Ovary (tissue), 9 donors: ENCODE results near the gene SEC14L1. TPM values are rescaled to one million over a fixed set of nuclear protein-coding genes. Genes with fewer than 3 reads are reported as not detected.

Experiments used
- DNase-seq, 5 donors: peaks; one replicate each; pipeline ENCODE4 v3.0.0-alpha.2; 2019 to 2020
- H3K27ac ChIP-seq, 2 donors: fragments of 200-600 bp; one replicate each; pipeline versions ENCODE4 v1.5.1 to v1.8.0; 2019 to 2022
- H3K27me3 ChIP-seq: fragments of 200-600 bp; one replicate; pipeline ENCODE4 v1.8.0; 2022
- H3K36me3 ChIP-seq: fragments of 200-600 bp; sonication (generic); one replicate; pipeline ENCODE4 v1.5.1; 2019
- H3K4me1 ChIP-seq: one replicate; pipeline ENCODE4 v1.8.1; 2013; ENCODE audit warnings: mild to moderate bottlenecking, moderate library complexity; ENCODE audit not compliant: insufficient read depth
- H3K4me3 ChIP-seq: fragments of 200-600 bp; sonication (generic); one replicate; pipeline ENCODE4 v1.5.1; 2017
- H3K9me3 ChIP-seq, 2 donors: fragments of 200-600 bp in 1 of 2; sonication (generic) in 1 of 2; one replicate each; pipeline versions ENCODE4 v1.5.1 to v1.8.1; 2013 to 2019; ENCODE audit warnings: mild to moderate bottlenecking in 1 of 2, moderate library complexity in 1 of 2
- EP300 ChIP-seq: sonication (generic); formaldehyde crosslinking; IDR thresholded peaks from one replicate; pipeline ENCODE4 v1.6.1; 2017; ENCODE audit warnings: antibody characterized with exemption
- POLR2A ChIP-seq: fragments of 450-650 bp; IDR thresholded peaks from one replicate; pipeline ENCODE4 v1.6.1; 2017; ENCODE audit warnings: antibody characterized with exemption, mild to moderate bottlenecking, moderate library complexity
- WGBS, 3 donors: extraction: QIAGEN DNeasy Blood & Tissue Kit in 1 of 3; methylation state at CpG; one replicate each; pipeline versions ENCODE4 v1.1.5 to v1.1.7; 2013 to 2017; 5-methylcytosine and 5-hydroxymethylcytosine counted together
- intact Hi-C, 4 donors: fragments of 100-400 bp; cut with DNase I; formaldehyde crosslinking; loops; one replicate each; pipeline versions ENCODE4 v1.11.0 to v1.15.1; 2022 to 2023
- polyA plus RNA-seq, 2 donors: library from polyadenylated mRNA; stranded (reverse); fragments of 200-250 nt in 1 of 2; fragments of 350-450 nt in 1 of 2; fragmentation: Illumina TruSeq in 1 of 2; extraction: RNeasy Lipid Tissue Mini Kit (QIAGEN cat#74804) in 1 of 2; gene quantifications; one replicate each; pipeline ENCODE4 v1.2.3, GENCODE V29; 2013 to 2014
- total RNA-seq, 7 donors: library from RNA; depleted of rRNA in 2 of 7; stranded (reverse); fragments of >200 nt in 2 of 7; fragmentation: NEBNext Ultra II Directional in 3 of 7; extraction: Animal tissue kit (Norgen Biotek cat#: 25700) in 3 of 7; gene quantifications; one replicate each; pipeline versions ENCODE4 v1.1.0 to v1.2.4, GENCODE V29; 2016 to 2023
- TF ChIP-seq, protein P1 (sequence below), 3 donors: fragments of 450-650 bp in 2 of 3; fragments of 200-600 bp in 1 of 3; IDR thresholded peaks; one replicate each; pipeline versions ENCODE4 v1.5.1 to v1.8.0; 2016 to 2022; ENCODE audit warnings: antibody characterized with exemption in 3 of 3, mild to moderate bottlenecking in 1 of 3
- donor health status: DM: no; HTN: no; CAD: no; lungs with moderate emphysema.
- donor health status: DM: no; HTN: no; CAD: no.
- donor health status: Bipolar disorder and iron deficiency.
- donor health status: DM: yes; HTN: yes; CAD: no.
- donor health status: DM: no; HTN: no; CAD: no.
- donor health status: DM: yes; HTN: yes; CAD: no.

Gene SEC14L1
- total and polyA plus RNA-seq, 9 donors: 29.1 to 78.7 (median 53.7) TPM

DNA sequence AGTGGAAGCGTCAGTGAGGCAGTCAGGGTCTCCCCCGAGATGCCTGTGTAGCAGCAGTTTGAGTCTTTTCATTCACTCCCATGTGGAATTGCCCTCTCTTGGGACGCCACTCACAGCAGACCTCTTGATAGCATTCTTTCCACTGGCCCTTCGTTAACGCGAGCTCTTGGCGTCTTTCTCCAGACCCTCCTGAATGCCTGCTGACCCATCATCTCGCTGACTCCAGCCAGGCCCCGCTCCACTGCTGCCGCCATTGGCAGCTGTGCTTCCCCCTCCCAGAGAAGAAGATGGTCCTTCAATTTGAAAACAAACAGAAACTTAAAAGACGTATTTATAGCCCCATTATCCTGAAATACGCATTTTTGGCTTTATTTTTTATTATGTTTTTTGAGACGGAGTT is 63.1 kb downstream of the SEC14L1 start:
- 82 to 86% (median 82%) methylated on average over 13 of the region's 13 CpGs for WGBS, 3 donors
- DNase-seq: no peak
- TF ChIP-seq EP300 (no peak), POLR2A (no peak)
- TF ChIP-seq, protein P1, sequence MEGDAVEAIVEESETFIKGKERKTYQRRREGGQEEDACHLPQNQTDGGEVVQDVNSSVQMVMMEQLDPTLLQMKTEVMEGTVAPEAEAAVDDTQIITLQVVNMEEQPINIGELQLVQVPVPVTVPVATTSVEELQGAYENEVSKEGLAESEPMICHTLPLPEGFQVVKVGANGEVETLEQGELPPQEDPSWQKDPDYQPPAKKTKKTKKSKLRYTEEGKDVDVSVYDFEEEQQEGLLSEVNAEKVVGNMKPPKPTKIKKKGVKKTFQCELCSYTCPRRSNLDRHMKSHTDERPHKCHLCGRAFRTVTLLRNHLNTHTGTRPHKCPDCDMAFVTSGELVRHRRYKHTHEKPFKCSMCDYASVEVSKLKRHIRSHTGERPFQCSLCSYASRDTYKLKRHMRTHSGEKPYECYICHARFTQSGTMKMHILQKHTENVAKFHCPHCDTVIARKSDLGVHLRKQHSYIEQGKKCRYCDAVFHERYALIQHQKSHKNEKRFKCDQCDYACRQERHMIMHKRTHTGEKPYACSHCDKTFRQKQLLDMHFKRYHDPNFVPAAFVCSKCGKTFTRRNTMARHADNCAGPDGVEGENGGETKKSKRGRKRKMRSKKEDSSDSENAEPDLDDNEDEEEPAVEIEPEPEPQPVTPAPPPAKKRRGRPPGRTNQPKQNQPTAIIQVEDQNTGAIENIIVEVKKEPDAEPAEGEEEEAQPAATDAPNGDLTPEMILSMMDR (IDR thresholded peaks at IDR 0.05): no peak
- intact Hi-C loops: no loop called here
- H3K4me3 ChIP-seq: no peak overlapping the region
- no peaks in the 10 kb centered on the region for H3K36me3 ChIP-seq
- no peak overlapping the region for H3K27ac ChIP-seq
- no peaks in the 10 kb centered on the region for H3K27me3 ChIP-seq
- H3K4me1 ChIP-seq: no peaks in the 10 kb centered on the region
- no peaks in the 10 kb centered on the region for H3K9me3 ChIP-seq

DNA sequence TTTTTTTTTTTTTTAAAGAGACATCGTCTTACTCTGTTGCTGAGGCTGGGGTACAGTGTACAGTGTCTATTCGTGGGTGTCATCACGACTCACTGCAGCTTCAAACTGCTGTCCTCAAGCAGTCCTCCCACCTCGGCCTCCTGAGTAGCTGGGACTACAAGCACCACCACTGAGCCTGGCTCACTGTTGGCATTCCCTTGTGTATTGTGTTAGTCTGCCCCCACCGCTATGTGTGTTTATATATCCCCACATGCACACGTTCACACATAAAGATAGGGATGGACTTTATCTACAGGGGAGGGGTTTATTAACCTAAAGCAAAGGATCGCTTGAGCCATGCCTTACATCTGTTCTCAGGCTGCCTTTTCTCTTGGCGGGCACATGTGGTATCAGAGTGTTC is 63.8 kb downstream of the SEC14L1 start:
- no peak for DNase-seq
- Histone ChIP-seq H3K4me3 (no peak overlapping the region), H3K4me1 (no peaks in the 10 kb centered on the region), H3K27ac (no peak overlapping the region), H3K9me3 (no peaks in the 10 kb centered on the region), H3K27me3 (no peaks in the 10 kb centered on the region), H3K36me3 (no peaks in the 10 kb centered on the region)
- TF ChIP-seq, protein P1 (IDR thresholded peaks at IDR 0.05): no peak
- TF ChIP-seq POLR2A: no peak
- no peak for TF ChIP-seq EP300
- intact Hi-C loops: no loop called here
- 76 to 81% (median 81%) methylated on average over 8 of the region's 8 CpGs for WGBS, 3 donors

DNA sequence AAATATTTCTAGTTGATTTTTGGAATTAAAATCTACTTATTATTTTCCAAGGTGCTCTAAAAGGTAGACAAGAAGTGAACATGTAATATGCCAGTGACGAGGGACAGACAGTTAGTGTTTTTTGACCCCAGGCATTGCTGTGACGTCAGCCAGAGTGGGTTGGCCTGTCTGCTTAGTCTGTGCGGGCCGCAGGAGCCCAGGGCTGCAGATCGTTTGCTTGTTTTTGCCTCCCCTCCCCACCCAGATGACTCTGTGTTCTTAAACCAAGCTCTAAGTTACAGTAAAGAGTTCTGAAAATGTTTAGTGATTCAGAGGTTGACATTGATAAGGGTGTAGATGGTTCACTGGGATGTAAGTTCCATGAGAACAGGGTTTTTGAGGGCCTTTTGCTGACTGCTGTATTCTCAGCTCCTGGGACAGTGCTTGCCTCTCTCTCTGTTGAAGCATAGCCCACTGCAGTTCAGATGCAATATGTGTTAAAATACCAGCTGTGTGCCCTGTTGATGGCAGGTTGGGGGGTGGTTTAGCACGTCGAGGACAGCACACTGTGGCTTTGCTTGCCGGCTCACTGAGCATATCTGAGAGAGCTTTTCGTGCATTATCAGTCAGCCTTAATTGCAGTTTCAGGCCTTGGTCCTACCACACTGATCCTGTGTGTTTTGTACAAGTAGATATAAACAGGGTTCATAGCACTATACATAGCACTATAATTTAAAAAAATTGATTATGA is 64.8 kb downstream of the SEC14L1 start:
- Histone ChIP-seq H3K4me3 (no peak overlapping the region), H3K27me3 (no peaks in the 10 kb centered on the region), H3K4me1 (no peaks in the 10 kb centered on the region), H3K9me3 (no peaks in the 10 kb centered on the region), H3K27ac (no peak overlapping the region), H3K36me3 (no peaks in the 10 kb centered on the region)
- WGBS, 3 donors: 76 to 84% (median 82%) methylated on average over 9 of the region's 9 CpGs
- TF ChIP-seq POLR2A (no peak), EP300 (no peak)
- TF ChIP-seq, protein P1 (IDR thresholded peaks at IDR 0.05): no peak
- intact Hi-C loops: loop anchor here in 2 of 4 donors (2.0 to 5.0 kb wide), 2 partner anchors 108 to 109 kb away; no protein-coding TSS in a partner anchor
- no peak for DNase-seq

DNA sequence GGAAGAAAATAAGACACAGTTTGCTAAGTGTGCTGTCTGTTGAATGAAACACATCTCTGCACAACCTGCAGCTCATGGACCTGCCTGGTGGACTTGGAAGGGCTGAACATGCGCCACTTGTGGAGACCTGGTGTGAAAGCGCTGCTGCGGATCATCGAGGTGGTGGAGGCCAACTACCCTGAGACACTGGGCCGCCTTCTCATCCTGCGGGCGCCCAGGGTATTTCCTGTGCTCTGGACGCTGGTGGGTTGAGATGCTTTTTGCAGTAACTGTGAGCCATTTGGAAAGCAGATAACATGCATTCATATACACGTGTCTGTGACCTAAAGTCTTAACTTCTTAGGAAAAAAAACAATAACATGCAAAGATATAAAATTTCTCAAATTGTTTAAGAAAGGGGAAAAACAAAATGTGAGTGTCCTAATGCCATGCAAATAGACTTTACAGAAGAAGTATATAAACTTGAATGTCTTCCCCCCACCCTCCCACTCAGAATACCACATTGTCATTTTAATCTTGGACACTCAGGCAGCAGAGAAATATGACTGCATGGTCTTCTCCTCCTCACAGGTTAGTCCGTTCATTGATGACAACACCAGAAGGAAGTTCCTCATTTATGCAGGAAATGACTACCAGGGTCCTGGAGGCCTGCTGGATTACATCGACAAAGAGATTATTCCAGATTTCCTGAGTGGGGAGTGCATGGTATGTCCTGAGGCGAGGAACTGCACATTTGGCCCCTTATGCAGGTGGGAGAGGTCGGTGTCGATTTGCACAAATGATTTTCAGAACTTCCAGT is 65.6 kb downstream of the SEC14L1 start:
- TF ChIP-seq, protein P1 (IDR thresholded peaks at IDR 0.05): no peak
- TF ChIP-seq POLR2A (no peak), EP300 (no peak)
- H3K27me3 ChIP-seq: no peaks in the 10 kb centered on the region
- 80 to 84% (median 83%) methylated on average over 14 of the region's 14 CpGs for WGBS, 3 donors
- H3K27ac ChIP-seq: no peak overlapping the region
- H3K4me1 ChIP-seq: no peaks in the 10 kb centered on the region
- DNase-seq: no peak
- no peaks in the 10 kb centered on the region for H3K36me3 ChIP-seq
- intact Hi-C loops: loop anchor here in 2 of 4 donors (2.0 to 5.0 kb wide), 2 partner anchors 109 to 110 kb away; no protein-coding TSS in a partner anchor
- no peak overlapping the region for H3K4me3 ChIP-seq
- no peaks in the 10 kb centered on the region for H3K9me3 ChIP-seq
